ENCODE measurements around the gene HIVEP3.

The HIVEP3 gene

GRCh38 chr1:41689558-41689981 is 229.2 kb downstream of the HIVEP3 start:
- H3K4me1 ChIP-seq (ENCODE audit: control insufficient read depth, insufficient read depth, low read length): no peaks in the 10 kb centered on the region
- H3K27ac ChIP-seq (ENCODE audit: low read depth, low read length): no peak overlapping the region
- no peak overlapping the region for H3K9ac ChIP-seq (ENCODE audit: low read length)
- H3K36me3 ChIP-seq (ENCODE audit: control insufficient read depth, insufficient read depth, low read length): no peaks in the 10 kb centered on the region
- H3K4me3 ChIP-seq (ENCODE audit: low read length): no peak overlapping the region
- no peaks in the 10 kb centered on the region for H3K27me3 ChIP-seq (ENCODE audit: control insufficient read depth, insufficient read depth, low read length)

GRCh38 chr1:41689139-41689538 is 229.6 kb downstream of the HIVEP3 start:
- Histone ChIP-seq H3K27ac (ENCODE audit: low read depth, low read length) (no peak overlapping the region), H3K4me3 (ENCODE audit: low read length) (no peak overlapping the region), H3K9ac (ENCODE audit: low read length) (no peak overlapping the region), H3K4me1 (ENCODE audit: control insufficient read depth, insufficient read depth, low read length) (no peaks in the 10 kb centered on the region), H3K27me3 (ENCODE audit: control insufficient read depth, insufficient read depth, low read length) (no peaks in the 10 kb centered on the region), H3K36me3 (ENCODE audit: control insufficient read depth, insufficient read depth, low read length) (no peaks in the 10 kb centered on the region)

- no peaks in the 10 kb centered on the region for H3K27me3 ChIP-seq (ENCODE audit: control insufficient read depth, insufficient read depth, low read length)
- no peaks in the 10 kb centered on the region for H3K36me3 ChIP-seq (ENCODE audit: control insufficient read depth, insufficient read depth, low read length)
- H3K4me1 ChIP-seq (ENCODE audit: control insufficient read depth, insufficient read depth, low read length): no peaks in the 10 kb centered on the region
- no peak overlapping the region for H3K4me3 ChIP-seq (ENCODE audit: low read length)
- H3K27ac ChIP-seq (ENCODE audit: low read depth, low read length): no peak overlapping the region
- no peak overlapping the region for H3K9ac ChIP-seq (ENCODE audit: low read length)
Observed at GRCh38 chr1:41687007-41687406, 231.7 kb downstream of the HIVEP3 start.

GRCh38 chr1:41683681-41684500 is 234.8 kb downstream of the HIVEP3 start:
- H3K27me3 ChIP-seq (ENCODE audit: control insufficient read depth, insufficient read depth, low read length): no peaks in the 10 kb centered on the region
- no peak overlapping the region for H3K27ac ChIP-seq (ENCODE audit: low read depth, low read length)
- no peaks in the 10 kb centered on the region for H3K4me1 ChIP-seq (ENCODE audit: control insufficient read depth, insufficient read depth, low read length)
- no peaks in the 10 kb centered on the region for H3K36me3 ChIP-seq (ENCODE audit: control insufficient read depth, insufficient read depth, low read length)
- H3K4me3 ChIP-seq (ENCODE audit: low read length): no peak overlapping the region
- no peak overlapping the region for H3K9ac ChIP-seq (ENCODE audit: low read length)

- H3K9ac ChIP-seq (ENCODE audit: low read length): no peak overlapping the region
- no peak overlapping the region for H3K27ac ChIP-seq (ENCODE audit: low read depth, low read length)
- no peak overlapping the region for H3K4me3 ChIP-seq (ENCODE audit: low read length)
- H3K27me3 ChIP-seq (ENCODE audit: control insufficient read depth, insufficient read depth, low read length): no peaks in the 10 kb centered on the region
- H3K36me3 ChIP-seq (ENCODE audit: control insufficient read depth, insufficient read depth, low read length): no peaks in the 10 kb centered on the region
- H3K4me1 ChIP-seq (ENCODE audit: control insufficient read depth, insufficient read depth, low read length): no peaks in the 10 kb centered on the region
Observed at GRCh38 chr1:41682845-41683625, 235.7 kb downstream of the HIVEP3 start.

GRCh38 chr1:41682149-41682548 is 236.6 kb downstream of the HIVEP3 start:
- Histone ChIP-seq H3K4me1 (ENCODE audit: control insufficient read depth, insufficient read depth, low read length) (no peaks in the 10 kb centered on the region), H3K27me3 (ENCODE audit: control insufficient read depth, insufficient read depth, low read length) (no peaks in the 10 kb centered on the region), H3K4me3 (ENCODE audit: low read length) (no peak overlapping the region), H3K27ac (ENCODE audit: low read depth, low read length) (no peak overlapping the region), H3K9ac (ENCODE audit: low read length) (no peak overlapping the region), H3K36me3 (ENCODE audit: control insufficient read depth, insufficient read depth, low read length) (no peaks in the 10 kb centered on the region)

GRCh38 chr1:41681331-41682098 is 237.2 kb downstream of the HIVEP3 start:
- Histone ChIP-seq H3K36me3 (ENCODE audit: control insufficient read depth, insufficient read depth, low read length) (no peaks in the 10 kb centered on the region), H3K27me3 (ENCODE audit: control insufficient read depth, insufficient read depth, low read length) (no peaks in the 10 kb centered on the region), H3K27ac (ENCODE audit: low read depth, low read length) (no peak overlapping the region), H3K4me1 (ENCODE audit: control insufficient read depth, insufficient read depth, low read length) (no peaks in the 10 kb centered on the region), H3K4me3 (ENCODE audit: low read length) (no peak overlapping the region), H3K9ac (ENCODE audit: low read length) (no peak overlapping the region)

- no peak overlapping the region for H3K4me3 ChIP-seq (ENCODE audit: low read length)
- H3K4me1 ChIP-seq (ENCODE audit: control insufficient read depth, insufficient read depth, low read length): no peaks in the 10 kb centered on the region
- no peaks in the 10 kb centered on the region for H3K36me3 ChIP-seq (ENCODE audit: control insufficient read depth, insufficient read depth, low read length)
- H3K27ac ChIP-seq (ENCODE audit: low read depth, low read length): no peak overlapping the region
- no peak overlapping the region for H3K9ac ChIP-seq (ENCODE audit: low read length)
- H3K27me3 ChIP-seq (ENCODE audit: control insufficient read depth, insufficient read depth, low read length): no peaks in the 10 kb centered on the region
Observed at GRCh38 chr1:41679994-41680393, 238.7 kb downstream of the HIVEP3 start.

- Histone ChIP-seq H3K27ac (ENCODE audit: low read depth, low read length) (no peak overlapping the region), H3K27me3 (ENCODE audit: control insufficient read depth, insufficient read depth, low read length) (no peaks in the 10 kb centered on the region), H3K36me3 (ENCODE audit: control insufficient read depth, insufficient read depth, low read length) (no peaks in the 10 kb centered on the region), H3K4me3 (ENCODE audit: low read length) (no peak overlapping the region), H3K9ac (ENCODE audit: low read length) (no peak overlapping the region), H3K4me1 (ENCODE audit: control insufficient read depth, insufficient read depth, low read length) (no peaks in the 10 kb centered on the region)
Observed at GRCh38 chr1:41679531-41679930, 239.2 kb downstream of the HIVEP3 start.

- no peaks in the 10 kb centered on the region for H3K27me3 ChIP-seq (ENCODE audit: control insufficient read depth, insufficient read depth, low read length)
- no peaks in the 10 kb centered on the region for H3K4me1 ChIP-seq (ENCODE audit: control insufficient read depth, insufficient read depth, low read length)
- H3K4me3 ChIP-seq (ENCODE audit: low read length): no peak overlapping the region
- no peaks in the 10 kb centered on the region for H3K36me3 ChIP-seq (ENCODE audit: control insufficient read depth, insufficient read depth, low read length)
- no peak overlapping the region for H3K9ac ChIP-seq (ENCODE audit: low read length)
- no peak overlapping the region for H3K27ac ChIP-seq (ENCODE audit: low read depth, low read length)
Observed at GRCh38 chr1:41678111-41678878, 240.4 kb downstream of the HIVEP3 start.

- Histone ChIP-seq H3K9ac (ENCODE audit: low read length) (no peak overlapping the region), H3K4me1 (ENCODE audit: control insufficient read depth, insufficient read depth, low read length) (no peaks in the 10 kb centered on the region), H3K27ac (ENCODE audit: low read depth, low read length) (no peak overlapping the region), H3K27me3 (ENCODE audit: control insufficient read depth, insufficient read depth, low read length) (no peaks in the 10 kb centered on the region), H3K36me3 (ENCODE audit: control insufficient read depth, insufficient read depth, low read length) (no peaks in the 10 kb centered on the region), H3K4me3 (ENCODE audit: low read length) (no peak overlapping the region)
Observed at GRCh38 chr1:41677620-41678019, 241.1 kb downstream of the HIVEP3 start.

GRCh38 chr1:41675401-41675800 is 243.3 kb downstream of the HIVEP3 start:
- no peaks in the 10 kb centered on the region for H3K4me1 ChIP-seq (ENCODE audit: control insufficient read depth, insufficient read depth, low read length)

More at GRCh38 chr1:41675401-41675800, 243.3 kb downstream of the HIVEP3 start:
- no peak overlapping the region for H3K27ac ChIP-seq (ENCODE audit: low read depth, low read length)
- no peaks in the 10 kb centered on the region for H3K36me3 ChIP-seq (ENCODE audit: control insufficient read depth, insufficient read depth, low read length)
- H3K9ac ChIP-seq (ENCODE audit: low read length): no peak overlapping the region
- H3K4me3 ChIP-seq (ENCODE audit: low read length): no peak overlapping the region
- H3K27me3 ChIP-seq (ENCODE audit: control insufficient read depth, insufficient read depth, low read length): no peaks in the 10 kb centered on the region

Data from rectal smooth muscle tissue (tissue), 1 donor.